HepG2 (cell line): ENCODE data around the gene CEP128. TPM values are rescaled to one million over a fixed set of nuclear protein-coding genes. Genes with fewer than 3 reads are reported as not detected.

Experiments
- EP300 ChIP-seq, 3 experiments: sonication (generic) in 1 of 3; formaldehyde crosslinking in 1 of 3; IDR thresholded peaks; 2 replicates each; pipeline versions ENCODE4 v1.5.1 to v1.6.1; 2011 to 2020; ENCODE audit warnings: low read depth in 2 of 3, low read length in 2 of 3, borderline replicate concordance in 1 of 3, improper control_type of control experiment in 1 of 3, mild to moderate bottlenecking in 1 of 3, missing genetic modification reagents in 1 of 3, moderate library complexity in 1 of 3
- GATAD2A ChIP-seq: IDR thresholded peaks from 2 replicates; pipeline ENCODE4 v1.6.1; 2016
- JUN ChIP-seq: sonication (generic); formaldehyde crosslinking; IDR thresholded peaks from 2 replicates; pipeline ENCODE4 v1.4.0; 2020; ENCODE audit warnings: mild to moderate bottlenecking, missing genetic modification reagents
- POLR2G ChIP-seq: fragments of 200-400 bp; formaldehyde crosslinking; IDR thresholded peaks from 2 replicates; pipeline ENCODE4 v1.6.1; 2018; ENCODE audit warnings: mild to moderate bottlenecking, low read depth, low read length, moderate library complexity
- STAG1 ChIP-seq: sonication (generic); formaldehyde crosslinking; IDR thresholded peaks from 2 replicates; pipeline ENCODE4 v1.4.0; 2020; ENCODE audit warnings: missing genetic modification reagents
- TARDBP ChIP-seq: sonication (generic); formaldehyde crosslinking; IDR thresholded peaks from 2 replicates; pipeline ENCODE4 v1.8.0; 2022; ENCODE audit warnings: mild to moderate bottlenecking, missing genetic modification reagents
- ZNF224 ChIP-seq: sonication (generic); formaldehyde crosslinking; IDR thresholded peaks from 2 replicates; pipeline ENCODE4 v1.5.0; 2020; ENCODE audit warnings: mild to moderate bottlenecking, missing genetic modification reagents
- ZNF564 ChIP-seq: sonication (generic); formaldehyde crosslinking; IDR thresholded peaks from 2 replicates; pipeline ENCODE4 v1.8.1; 2023; ENCODE audit warnings: mild to moderate bottlenecking, missing genetic modification reagents
- ZNF737 ChIP-seq: sonication (generic); formaldehyde crosslinking; IDR thresholded peaks from 2 replicates; pipeline ENCODE4 v1.5.0; 2020; ENCODE audit warnings: missing genetic modification reagents, mild to moderate bottlenecking, borderline replicate concordance
- ZNF773 ChIP-seq: sonication (generic); formaldehyde crosslinking; IDR thresholded peaks from 2 replicates; pipeline ENCODE4 v1.4.0; 2020; ENCODE audit warnings: missing genetic modification reagents, borderline replicate concordance
- ZSCAN25 ChIP-seq: sonication (generic); formaldehyde crosslinking; IDR thresholded peaks from 2 replicates; pipeline ENCODE4 v1.8.0; 2022; ENCODE audit warnings: mild to moderate bottlenecking, missing genetic modification reagents
- polyA plus RNA-seq, 8 experiments: library from polyadenylated mRNA; depleted of rRNA in 3 of 8; stranded (reverse) in 7 of 8; unstranded in 1 of 8; fragments of >200 nt; fragmentation: Illumina TruSeq in 4 of 8; extraction: Trizol in 4 of 8; gene quantifications; 2 replicates each; pipeline versions ENCODE4 v1.2.1 to v1.2.3, GENCODE V29; 2011 to 2016; ENCODE audit warnings: low read depth in 4 of 8, missing spikeins in 1 of 8, mixed read lengths in 1 of 8; ENCODE audit not compliant: insufficient read depth in 1 of 8
- total RNA-seq, 5 experiments: library from RNA; depleted of rRNA; stranded (reverse); fragments of >200 nt; fragmentation: Illumina TruSeq; extraction: Trizol; gene quantifications; 2 replicates each; pipeline ENCODE4 v1.2.3, GENCODE V29; 2016; ENCODE audit warnings: low read depth in 1 of 5
- TF ChIP-seq, protein P1 (sequence below): sonication (generic); formaldehyde crosslinking; IDR thresholded peaks from 2 replicates; pipeline ENCODE4 v1.5.0; 2020; ENCODE audit warnings: missing genetic modification reagents, mild to moderate bottlenecking, borderline replicate concordance
- TF ChIP-seq, protein P2 (sequence below): sonication (generic); formaldehyde crosslinking; IDR thresholded peaks from 2 replicates; pipeline ENCODE4 v1.4.0; 2020; ENCODE audit warnings: missing genetic modification reagents
- TF ChIP-seq, protein P3 (sequence below): sonication (generic); formaldehyde crosslinking; IDR thresholded peaks from 2 replicates; pipeline ENCODE4 v1.5.1; 2020; ENCODE audit warnings: mild to moderate bottlenecking, moderate library complexity, missing genetic modification reagents
- TF ChIP-seq, protein P4 (sequence below): sonication (generic); formaldehyde crosslinking; IDR thresholded peaks from 2 replicates; pipeline ENCODE4 v1.5.1; 2020; ENCODE audit warnings: mild to moderate bottlenecking, missing genetic modification reagents, borderline replicate concordance
- TF ChIP-seq, protein P5 (sequence below): conservative IDR thresholded peaks from 2 replicates; pipeline ENCODE4 v1.6.1; 2018; ENCODE audit warnings: missing genetic modification reagents

Gene CEP128
- total and polyA plus RNA-seq, 2 of the 13 experiments (the other 11 are each of a cell fraction or from before 2014, with no cell fraction given): 1.3 to 7.5 TPM

DNA sequence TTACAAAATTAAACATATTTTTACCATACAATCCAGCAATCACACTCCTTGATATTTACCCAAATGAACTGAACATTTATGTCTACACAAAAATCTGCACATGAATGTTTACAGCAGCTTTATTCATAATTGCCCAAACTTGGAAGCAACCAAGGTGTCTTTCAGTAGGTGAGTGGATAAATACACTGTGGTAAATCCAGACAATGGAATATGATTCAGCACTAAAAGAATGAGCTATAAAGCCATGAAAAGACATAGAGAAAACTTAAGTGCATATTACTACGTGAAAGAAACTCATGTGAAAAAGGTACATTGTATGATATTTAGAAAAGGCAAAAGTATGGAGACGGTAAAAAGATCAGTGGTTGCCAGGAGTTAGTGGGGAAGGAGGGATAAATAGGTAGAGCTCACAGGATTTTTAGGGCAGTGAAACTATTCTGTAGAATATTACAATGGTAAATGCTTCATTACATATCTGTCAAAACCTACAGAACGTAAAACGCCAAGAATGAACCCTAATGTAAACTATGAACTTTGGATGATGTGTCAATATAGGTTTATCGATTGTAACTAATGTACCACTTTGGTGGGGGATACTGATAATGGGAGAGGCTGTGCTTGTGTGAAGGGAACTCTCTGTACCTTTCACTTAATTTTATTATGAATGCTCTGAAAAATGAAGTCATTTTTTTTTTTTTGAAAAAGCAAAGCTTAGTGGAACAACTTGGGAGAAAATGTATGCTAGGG is 295.7 kb downstream of the CEP128 start (continued):
- TF ChIP-seq GATAD2A (CRISPR knock-in tag) (peak; percentile 61), TARDBP (CRISPR knock-in tag) (no peak), ZNF224 (CRISPR knock-in tag) (no peak), STAG1 (CRISPR knock-in tag) (no peak), POLR2G (no peak), ZSCAN25 (CRISPR knock-in tag) (no peak), ZNF737 (CRISPR knock-in tag) (no peak), EP300 (IDR thresholded peaks at IDR 0.05; ENCODE audit: low read depth in 2 of 2, low read length in 2 of 2) (no peak), EP300 (CRISPR knock-in tag; IDR thresholded peaks at IDR 0.05; ENCODE audit: borderline replicate concordance) (no peak), JUN (CRISPR knock-in tag) (no peak), ZNF564 (CRISPR knock-in tag) (no peak), ZNF773 (CRISPR knock-in tag) (no peak)
- TF ChIP-seq, protein P1, sequence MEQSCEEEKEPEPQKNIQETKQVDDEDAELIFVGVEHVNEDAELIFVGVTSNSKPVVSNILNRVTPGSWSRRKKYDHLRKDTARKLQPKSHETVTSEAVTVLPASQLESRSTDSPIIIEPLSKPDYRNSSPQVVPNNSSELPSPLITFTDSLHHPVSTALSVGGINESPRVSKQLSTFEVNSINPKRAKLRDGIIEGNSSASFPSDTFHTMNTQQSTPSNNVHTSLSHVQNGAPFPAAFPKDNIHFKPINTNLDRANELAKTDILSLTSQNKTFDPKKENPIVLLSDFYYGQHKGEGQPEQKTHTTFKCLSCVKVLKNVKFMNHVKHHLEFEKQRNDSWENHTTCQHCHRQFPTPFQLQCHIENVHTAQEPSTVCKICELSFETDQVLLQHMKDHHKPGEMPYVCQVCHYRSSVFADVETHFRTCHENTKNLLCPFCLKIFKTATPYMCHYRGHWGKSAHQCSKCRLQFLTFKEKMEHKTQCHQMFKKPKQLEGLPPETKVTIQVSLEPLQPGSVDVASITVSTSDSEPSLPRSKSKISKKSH (CRISPR knock-in tag): no peak
- TF ChIP-seq, protein P2, sequence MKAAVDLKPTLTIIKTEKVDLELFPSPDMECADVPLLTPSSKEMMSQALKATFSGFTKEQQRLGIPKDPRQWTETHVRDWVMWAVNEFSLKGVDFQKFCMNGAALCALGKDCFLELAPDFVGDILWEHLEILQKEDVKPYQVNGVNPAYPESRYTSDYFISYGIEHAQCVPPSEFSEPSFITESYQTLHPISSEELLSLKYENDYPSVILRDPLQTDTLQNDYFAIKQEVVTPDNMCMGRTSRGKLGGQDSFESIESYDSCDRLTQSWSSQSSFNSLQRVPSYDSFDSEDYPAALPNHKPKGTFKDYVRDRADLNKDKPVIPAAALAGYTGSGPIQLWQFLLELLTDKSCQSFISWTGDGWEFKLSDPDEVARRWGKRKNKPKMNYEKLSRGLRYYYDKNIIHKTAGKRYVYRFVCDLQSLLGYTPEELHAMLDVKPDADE (CRISPR knock-in tag): no peak
- TF ChIP-seq, protein P3, sequence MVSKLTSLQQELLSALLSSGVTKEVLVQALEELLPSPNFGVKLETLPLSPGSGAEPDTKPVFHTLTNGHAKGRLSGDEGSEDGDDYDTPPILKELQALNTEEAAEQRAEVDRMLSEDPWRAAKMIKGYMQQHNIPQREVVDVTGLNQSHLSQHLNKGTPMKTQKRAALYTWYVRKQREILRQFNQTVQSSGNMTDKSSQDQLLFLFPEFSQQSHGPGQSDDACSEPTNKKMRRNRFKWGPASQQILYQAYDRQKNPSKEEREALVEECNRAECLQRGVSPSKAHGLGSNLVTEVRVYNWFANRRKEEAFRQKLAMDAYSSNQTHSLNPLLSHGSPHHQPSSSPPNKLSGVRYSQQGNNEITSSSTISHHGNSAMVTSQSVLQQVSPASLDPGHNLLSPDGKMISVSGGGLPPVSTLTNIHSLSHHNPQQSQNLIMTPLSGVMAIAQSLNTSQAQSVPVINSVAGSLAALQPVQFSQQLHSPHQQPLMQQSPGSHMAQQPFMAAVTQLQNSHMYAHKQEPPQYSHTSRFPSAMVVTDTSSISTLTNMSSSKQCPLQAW (CRISPR knock-in tag): no peak
- TF ChIP-seq, protein P4, sequence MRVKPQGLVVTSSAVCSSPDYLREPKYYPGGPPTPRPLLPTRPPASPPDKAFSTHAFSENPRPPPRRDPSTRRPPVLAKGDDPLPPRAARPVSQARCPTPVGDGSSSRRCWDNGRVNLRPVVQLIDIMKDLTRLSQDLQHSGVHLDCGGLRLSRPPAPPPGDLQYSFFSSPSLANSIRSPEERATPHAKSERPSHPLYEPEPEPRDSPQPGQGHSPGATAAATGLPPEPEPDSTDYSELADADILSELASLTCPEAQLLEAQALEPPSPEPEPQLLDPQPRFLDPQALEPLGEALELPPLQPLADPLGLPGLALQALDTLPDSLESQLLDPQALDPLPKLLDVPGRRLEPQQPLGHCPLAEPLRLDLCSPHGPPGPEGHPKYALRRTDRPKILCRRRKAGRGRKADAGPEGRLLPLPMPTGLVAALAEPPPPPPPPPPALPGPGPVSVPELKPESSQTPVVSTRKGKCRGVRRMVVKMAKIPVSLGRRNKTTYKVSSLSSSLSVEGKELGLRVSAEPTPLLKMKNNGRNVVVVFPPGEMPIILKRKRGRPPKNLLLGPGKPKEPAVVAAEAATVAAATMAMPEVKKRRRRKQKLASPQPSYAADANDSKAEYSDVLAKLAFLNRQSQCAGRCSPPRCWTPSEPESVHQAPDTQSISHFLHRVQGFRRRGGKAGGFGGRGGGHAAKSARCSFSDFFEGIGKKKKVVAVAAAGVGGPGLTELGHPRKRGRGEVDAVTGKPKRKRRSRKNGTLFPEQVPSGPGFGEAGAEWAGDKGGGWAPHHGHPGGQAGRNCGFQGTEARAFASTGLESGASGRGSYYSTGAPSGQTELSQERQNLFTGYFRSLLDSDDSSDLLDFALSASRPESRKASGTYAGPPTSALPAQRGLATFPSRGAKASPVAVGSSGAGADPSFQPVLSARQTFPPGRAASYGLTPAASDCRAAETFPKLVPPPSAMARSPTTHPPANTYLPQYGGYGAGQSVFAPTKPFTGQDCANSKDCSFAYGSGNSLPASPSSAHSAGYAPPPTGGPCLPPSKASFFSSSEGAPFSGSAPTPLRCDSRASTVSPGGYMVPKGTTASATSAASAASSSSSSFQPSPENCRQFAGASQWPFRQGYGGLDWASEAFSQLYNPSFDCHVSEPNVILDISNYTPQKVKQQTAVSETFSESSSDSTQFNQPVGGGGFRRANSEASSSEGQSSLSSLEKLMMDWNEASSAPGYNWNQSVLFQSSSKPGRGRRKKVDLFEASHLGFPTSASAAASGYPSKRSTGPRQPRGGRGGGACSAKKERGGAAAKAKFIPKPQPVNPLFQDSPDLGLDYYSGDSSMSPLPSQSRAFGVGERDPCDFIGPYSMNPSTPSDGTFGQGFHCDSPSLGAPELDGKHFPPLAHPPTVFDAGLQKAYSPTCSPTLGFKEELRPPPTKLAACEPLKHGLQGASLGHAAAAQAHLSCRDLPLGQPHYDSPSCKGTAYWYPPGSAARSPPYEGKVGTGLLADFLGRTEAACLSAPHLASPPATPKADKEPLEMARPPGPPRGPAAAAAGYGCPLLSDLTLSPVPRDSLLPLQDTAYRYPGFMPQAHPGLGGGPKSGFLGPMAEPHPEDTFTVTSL: peak; percentile 65; the same call in 1 of the 2 replicates
- TF ChIP-seq, protein P5, sequence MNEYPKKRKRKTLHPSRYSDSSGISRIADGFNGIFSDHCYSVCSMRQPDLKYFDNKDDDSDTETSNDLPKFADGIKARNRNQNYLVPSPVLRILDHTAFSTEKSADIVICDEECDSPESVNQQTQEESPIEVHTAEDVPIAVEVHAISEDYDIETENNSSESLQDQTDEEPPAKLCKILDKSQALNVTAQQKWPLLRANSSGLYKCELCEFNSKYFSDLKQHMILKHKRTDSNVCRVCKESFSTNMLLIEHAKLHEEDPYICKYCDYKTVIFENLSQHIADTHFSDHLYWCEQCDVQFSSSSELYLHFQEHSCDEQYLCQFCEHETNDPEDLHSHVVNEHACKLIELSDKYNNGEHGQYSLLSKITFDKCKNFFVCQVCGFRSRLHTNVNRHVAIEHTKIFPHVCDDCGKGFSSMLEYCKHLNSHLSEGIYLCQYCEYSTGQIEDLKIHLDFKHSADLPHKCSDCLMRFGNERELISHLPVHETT (CRISPR knock-in tag): no peak
